OCI-LY7 (cell line): ENCODE data around the gene ARHGEF16.

Source experiments
- CTCF ChIP-seq: fragments of 200-600 bp; sonication (generic); conservative IDR thresholded peaks from 2 replicates; pipeline ENCODE4 v1.5.1; 2014; ENCODE audit warnings: mild to moderate bottlenecking, antibody characterized with exemption, low read length, moderate library complexity, mixed read lengths
- EZH2phosphoT487 ChIP-seq: fragments of 200-600 bp; sonication (generic); IDR thresholded peaks from 2 replicates; pipeline ENCODE4 v1.6.1; 2018; ENCODE audit warnings: low read depth, borderline replicate concordance, mild to moderate bottlenecking, mixed run types, antibody characterized with exemption, low read length, moderate library complexity, mixed read lengths

- TF ChIP-seq CTCF = no peak
- TF ChIP-seq EZH2phosphoT487 = no peak
These were observed 73.3 kb downstream of the ARHGEF16 start for GRCh38 chr1:3527774-3528173.
